GM23338 (cell line): ENCODE data around the gene ZNF783.

Experiments
- EZH2phosphoT487 ChIP-seq: fragments of 200-600 bp; sonication (generic); IDR thresholded peaks from one replicate; pipeline ENCODE4 v1.8.1; 2018; ENCODE audit warnings: antibody characterized with exemption; ENCODE audit not compliant: unreplicated experiment
- TF ChIP-seq, protein P1 (sequence below), 2 experiments: fragments of 200-600 bp in 1 of 2; sonication (generic) in 1 of 2; conservative IDR thresholded peaks; 2 replicates each; pipeline versions ENCODE4 v1.5.1 to v1.6.1; 2016 to 2017; ENCODE audit warnings: antibody characterized with exemption in 2 of 2, low read depth in 2 of 2, mild to moderate bottlenecking in 2 of 2, moderate library complexity in 1 of 2

DNA sequence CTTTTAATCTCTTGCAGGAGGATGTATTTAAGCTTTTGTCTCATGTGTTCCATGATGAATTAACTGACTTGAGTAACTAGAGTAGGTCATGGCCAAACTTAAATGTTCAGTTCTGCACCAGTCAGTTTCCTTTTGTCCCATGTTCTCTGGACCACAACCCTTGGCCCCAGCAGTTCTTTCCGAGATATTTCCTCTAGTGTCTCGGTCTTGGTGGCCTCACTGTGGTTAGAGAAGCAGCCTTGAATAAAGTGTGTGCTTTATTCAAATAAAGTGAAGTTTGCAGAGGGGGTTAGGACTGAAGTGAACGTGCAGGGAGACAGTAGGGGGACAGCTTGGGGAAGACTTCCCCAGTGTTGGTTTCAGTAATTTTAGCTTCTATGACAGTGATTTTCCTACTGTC, 13.2 kb upstream of the ZNF783 start:
- TF ChIP-seq, protein P1, sequence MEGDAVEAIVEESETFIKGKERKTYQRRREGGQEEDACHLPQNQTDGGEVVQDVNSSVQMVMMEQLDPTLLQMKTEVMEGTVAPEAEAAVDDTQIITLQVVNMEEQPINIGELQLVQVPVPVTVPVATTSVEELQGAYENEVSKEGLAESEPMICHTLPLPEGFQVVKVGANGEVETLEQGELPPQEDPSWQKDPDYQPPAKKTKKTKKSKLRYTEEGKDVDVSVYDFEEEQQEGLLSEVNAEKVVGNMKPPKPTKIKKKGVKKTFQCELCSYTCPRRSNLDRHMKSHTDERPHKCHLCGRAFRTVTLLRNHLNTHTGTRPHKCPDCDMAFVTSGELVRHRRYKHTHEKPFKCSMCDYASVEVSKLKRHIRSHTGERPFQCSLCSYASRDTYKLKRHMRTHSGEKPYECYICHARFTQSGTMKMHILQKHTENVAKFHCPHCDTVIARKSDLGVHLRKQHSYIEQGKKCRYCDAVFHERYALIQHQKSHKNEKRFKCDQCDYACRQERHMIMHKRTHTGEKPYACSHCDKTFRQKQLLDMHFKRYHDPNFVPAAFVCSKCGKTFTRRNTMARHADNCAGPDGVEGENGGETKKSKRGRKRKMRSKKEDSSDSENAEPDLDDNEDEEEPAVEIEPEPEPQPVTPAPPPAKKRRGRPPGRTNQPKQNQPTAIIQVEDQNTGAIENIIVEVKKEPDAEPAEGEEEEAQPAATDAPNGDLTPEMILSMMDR (conservative IDR thresholded peaks at IDR 0.05; ENCODE audit: low read depth in 2 of 2): no peak
- no peak for TF ChIP-seq EZH2phosphoT487
